Epithelial cell of esophagus (primary cell): ENCODE results near the gene OTOGL.
"Not testable (repeated sequence)": the region's sequence is repeated elsewhere in the genome, so short reads cannot be mapped to it uniquely, and the experiment has no call there.

ENCODE experiments used
- DNase-seq: peaks from one replicate; pipeline ENCODE4 v3.0.0; 2010; ENCODE audit warnings: low read depth
- H3K4me3 ChIP-seq: 2 replicates; pipeline ENCODE4 v1.5.1; 2011; ENCODE audit warnings: mild to moderate bottlenecking, low read length, control low read depth
- CTCF ChIP-seq: IDR thresholded peaks from 2 replicates; pipeline ENCODE4 v1.5.1; 2011; ENCODE audit warnings: low read depth, mild to moderate bottlenecking, low read length, control low read depth, inconsistent platforms; ENCODE audit not compliant: insufficient read depth; ENCODE audit errors: missing control alignments

Gene OTOGL

GRCh38 chr12:80129895-80130530, 30.7 kb downstream of the OTOGL start:
- DNase-seq = no peak
- no peak overlapping the region for H3K4me3 ChIP-seq
- TF ChIP-seq CTCF = no peak

GRCh38 chr12:80135624-80136023, 36.3 kb downstream of the OTOGL start:
- H3K4me3 ChIP-seq = no peak overlapping the region
- TF ChIP-seq CTCF = no peak
- DNase-seq = no peak

DNA sequence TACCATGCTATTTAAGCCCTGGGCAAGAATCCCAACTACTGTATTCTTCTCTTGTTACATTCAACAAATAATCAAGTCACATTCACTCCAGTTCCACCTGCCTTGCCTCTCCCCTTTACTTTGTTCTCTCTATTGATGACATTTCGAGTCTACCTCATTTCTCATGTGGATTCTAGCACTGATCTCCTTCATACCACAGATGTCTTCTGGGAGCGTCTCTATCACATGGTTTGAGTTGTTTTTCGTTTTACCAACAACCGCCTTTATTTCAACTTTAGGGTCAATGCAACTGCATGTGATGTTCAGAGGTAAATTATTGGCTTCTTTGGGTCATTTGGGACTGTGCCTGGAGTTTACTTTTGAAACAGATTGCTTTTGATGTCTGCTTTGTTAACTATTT, 40.7 kb downstream of the OTOGL start:
- no peak for TF ChIP-seq CTCF
- no peak overlapping the region for H3K4me3 ChIP-seq
- DNase-seq = no peak

GRCh38 chr12:80142640-80143039, 43.3 kb downstream of the OTOGL start:
- no peak overlapping the region for H3K4me3 ChIP-seq
- no peak for TF ChIP-seq CTCF
- DNase-seq = no peak

DNA sequence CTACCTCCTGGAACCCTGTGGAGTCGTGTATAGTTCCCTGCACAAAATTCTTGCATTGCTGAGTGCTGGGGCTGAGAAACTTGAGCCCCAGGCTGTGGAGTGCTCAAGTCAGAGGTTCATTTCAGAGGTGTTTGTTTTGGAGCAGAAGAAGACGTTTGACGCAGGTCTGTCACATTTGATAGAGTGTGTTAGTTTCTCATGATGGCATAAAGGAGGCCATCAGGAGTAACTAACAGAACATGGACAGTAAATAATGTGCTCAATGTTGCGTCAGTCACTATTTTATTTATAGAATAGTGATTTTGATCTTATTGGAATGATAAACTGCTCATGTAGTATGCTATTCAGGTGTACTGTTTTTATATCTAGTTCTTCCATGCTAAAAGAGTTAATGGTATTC, 44.2 kb downstream of the OTOGL start:
- no peak overlapping the region for H3K4me3 ChIP-seq
- no peak for TF ChIP-seq CTCF
- DNase-seq = no peak

DNA sequence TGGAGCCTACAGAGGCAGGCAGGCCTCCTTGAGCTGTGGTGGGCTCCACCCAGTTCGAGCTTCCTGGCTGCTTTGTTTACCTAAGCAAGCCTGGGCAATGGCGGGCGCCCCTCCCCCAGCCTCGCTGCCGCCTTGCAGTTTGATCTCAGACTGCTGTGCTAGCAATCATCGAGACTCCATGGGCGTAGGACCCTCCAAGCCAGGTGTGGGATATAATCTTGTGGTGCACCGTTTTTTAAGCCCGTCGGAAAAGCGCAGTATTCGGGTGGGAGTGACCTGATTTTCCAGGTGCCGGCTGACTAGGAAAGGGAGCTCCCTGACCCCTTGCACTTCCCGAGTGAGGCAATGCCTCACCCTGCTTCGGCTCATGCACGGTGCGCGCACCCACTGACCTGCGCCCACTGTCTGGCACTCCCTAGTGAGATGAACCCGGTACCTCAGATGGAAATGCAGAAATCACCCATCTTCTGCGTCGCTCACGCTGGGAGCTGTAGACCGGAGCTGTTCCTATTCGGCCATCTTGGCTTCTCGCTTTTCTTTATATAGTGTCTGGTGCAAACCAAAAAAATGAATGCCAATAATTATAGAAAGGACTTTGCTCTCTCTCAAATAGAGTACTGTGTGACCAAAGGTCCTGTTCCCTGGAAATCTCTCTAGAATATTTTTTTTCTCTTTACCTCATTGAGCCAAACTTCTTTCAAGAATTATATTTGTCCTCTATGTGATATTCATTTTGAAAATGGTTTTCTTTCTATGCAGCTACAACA, 50.4 kb downstream of the OTOGL start:
- not testable (repeated sequence) for DNase-seq, H3K4me3 ChIP-seq

- TF ChIP-seq CTCF = no peak
- no peak overlapping the region for H3K4me3 ChIP-seq
- DNase-seq = no peak
These were observed 51.8 kb downstream of the OTOGL start for GRCh38 chr12:80151131-80151530.
